Stimulated activated CD4-positive, alpha-beta T cell treated with anti-CD3 and anti-CD28 coated beads, Interleukin-12 subunit alpha, Interleukin-12 subunit beta, amount 100 ng/mL, for 24 hours (primary cell): ENCODE results near the gene OR5F1.

Experiments used
- DNase-seq, 2 experiments: peaks; one replicate each; pipeline ENCODE4 v3.0.0-alpha.2; 2020; ENCODE audit warnings: low read depth in 2 of 2

OR5F1 gene

GRCh38 chr11:55994525-55994924 lies at the start of gene OR5F1:
Gene OR5F1 (minus strand): TSS chr11:55994625. CDS start chr11:55994625, 0 bp downstream.
- DNase-seq: no peak

- DNase-seq: no peak
Measured at GRCh38 chr11:56027354-56027753, 32.9 kb upstream of the OR5F1 start, which contains the start of gene OR5AS1. Gene OR5AS1 (plus strand): TSS chr11:56027654. CDS start chr11:56030419, 2,765 bp downstream.

- no peak for DNase-seq
Measured at GRCh38 chr11:56013805-56014204, 19.4 kb upstream of the OR5F1 start.

DNA sequence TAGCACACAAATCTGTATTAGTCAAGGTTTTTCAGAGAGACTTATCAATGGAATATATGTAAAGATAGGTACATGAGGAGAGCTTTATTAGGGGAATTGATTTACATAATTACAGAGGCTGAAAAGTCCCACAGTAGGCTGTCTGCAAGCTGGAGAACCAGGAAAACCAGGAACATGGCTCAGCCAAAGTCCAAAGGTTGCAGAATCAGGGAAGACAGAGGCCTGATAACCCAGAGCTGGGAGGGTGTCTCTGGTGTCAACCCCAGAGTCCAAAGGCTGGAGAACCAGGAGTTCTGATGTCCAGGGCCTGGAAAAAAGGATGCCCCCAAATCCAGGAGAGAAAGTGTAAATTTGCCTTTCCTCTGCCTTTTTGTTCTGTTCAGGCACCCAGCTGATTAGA lies 16.3 kb upstream of the OR5F1 start:
- DNase-seq: no peak

DNA sequence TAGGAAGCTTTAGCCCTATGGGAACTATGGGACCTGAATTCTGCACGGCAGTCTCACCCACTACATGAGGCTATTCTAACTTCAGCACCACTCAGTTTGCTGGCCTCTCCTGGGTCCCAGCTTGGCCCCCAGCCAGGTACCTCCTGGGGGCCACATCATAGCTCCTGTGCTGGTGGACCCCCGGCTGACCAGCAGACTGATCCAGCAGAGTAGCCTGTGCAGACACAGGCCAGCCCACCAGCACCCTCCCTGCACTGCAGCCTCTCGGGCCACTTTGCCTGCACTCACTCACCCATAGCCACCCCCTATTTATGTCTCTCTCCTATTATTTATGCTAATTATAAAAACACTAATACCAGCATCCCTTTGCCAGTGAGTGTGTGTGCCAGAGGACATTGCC lies 23.5 kb downstream of the OR5F1 start:
- DNase-seq: no peak

DNA sequence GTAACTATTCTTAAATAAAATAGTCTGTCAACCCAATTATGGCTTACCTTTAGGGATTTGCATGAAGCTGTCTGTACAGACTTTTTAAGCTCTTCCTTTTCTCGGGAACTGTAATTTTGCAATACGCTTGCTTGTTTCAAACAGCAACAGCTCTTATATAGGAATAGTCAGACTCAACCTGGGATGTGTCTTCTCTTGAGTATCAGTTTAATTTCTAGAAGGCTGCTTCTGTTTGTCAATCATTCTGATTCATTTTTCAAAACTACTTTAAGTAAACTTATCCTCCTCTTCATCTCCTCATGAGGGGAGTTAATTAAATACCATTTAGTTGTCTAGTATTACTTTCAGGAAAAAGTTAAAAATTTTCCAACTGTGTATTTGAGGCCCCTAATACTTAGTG lies 24.6 kb downstream of the OR5F1 start, which contains the start of gene OR10AG1:
Gene OR10AG1, minus strand, starts transcription at position 101 of the 400 bp plus-strand sequence. Its CDS starts 38 bp downstream, at position 63.
- no peak for DNase-seq

GRCh38 chr11:55967914-55968313 lies 26.5 kb downstream of the OR5F1 start:
- no peak for DNase-seq

- DNase-seq: no peak
Measured at GRCh38 chr11:55966391-55966790, 28.0 kb downstream of the OR5F1 start.

DNA sequence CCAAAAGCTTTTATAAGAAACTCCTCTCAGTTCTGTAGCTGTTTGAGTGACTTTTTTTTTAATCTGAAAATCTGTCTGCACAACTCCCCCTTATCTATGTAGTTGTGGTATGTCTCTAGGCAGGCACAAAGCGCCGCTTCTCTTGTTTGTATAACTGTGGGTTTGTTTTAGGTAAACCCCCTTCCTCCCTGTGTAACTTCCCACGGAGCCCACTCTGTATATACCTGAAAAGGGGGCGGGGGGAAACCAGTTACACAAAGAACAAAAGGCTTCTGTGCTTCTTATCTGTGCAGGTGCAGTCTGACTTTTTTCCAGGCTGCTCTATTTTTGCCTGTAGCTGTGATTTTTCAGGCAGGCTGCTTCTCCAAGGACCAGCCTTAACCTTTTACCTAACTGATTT lies 37.9 kb downstream of the OR5F1 start:
- DNase-seq: no peak

DNA sequence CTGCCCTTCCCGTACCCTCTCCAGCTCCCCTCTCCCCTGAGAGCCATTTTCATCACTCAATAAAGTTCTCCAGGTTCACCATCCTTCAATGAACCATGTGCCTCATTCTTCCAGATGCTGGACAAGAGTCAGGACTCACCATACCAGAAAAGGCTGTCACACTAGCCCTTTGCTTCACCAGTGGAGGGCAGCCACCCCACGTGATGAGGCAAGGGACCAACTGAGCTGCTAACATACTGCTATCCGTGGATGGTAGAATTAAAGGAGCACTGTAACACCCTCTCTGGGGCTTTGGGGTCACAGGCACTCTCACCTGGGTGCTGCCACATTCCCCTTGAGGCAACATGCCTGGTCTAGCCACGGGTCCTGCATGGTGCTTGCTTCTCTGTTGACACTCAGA lies 45.1 kb downstream of the OR5F1 start:
- DNase-seq: no peak
